Measurements from ENCODE around the gene KLHL2.
"Not testable (repeated sequence)": the region's sequence is repeated elsewhere in the genome, so short reads cannot be mapped to it uniquely, and the experiment has no call there.

- not testable (repeated sequence) for TF ChIP-seq POLR2A, CTCF (IDR thresholded peaks at IDR 0.05)
These were observed 77.3 kb downstream of the KLHL2 start for GRCh38 chr4:165284697-165285096.

Measured in tibial nerve (tissue), 3 donors.